Measurements from ENCODE around the gene ASTN2. TPM values are rescaled to one million over a fixed set of nuclear protein-coding genes. Genes with fewer than 3 reads are reported as not detected.

ASTN2 gene
- total RNA-seq, 2 experiments from 2014 or later, result 5.2 to 6.0 TPM

GRCh38 chr9:117097761-117098160 lies 317.1 kb downstream of the ASTN2 start:
- DNase-seq, result no peak
- H3K4me3 Mint-ChIP-seq, result no peak overlapping the region
- ATAC-seq (ENCODE audit: low read depth), result no peak
- H3K36me3 Mint-ChIP-seq, result no peaks in the 10 kb centered on the region
- peaks cover 1% of the 10 kb centered on the region for H3K4me1 Mint-ChIP-seq
- H3K27me3 Mint-ChIP-seq, result no peaks in the 10 kb centered on the region
- no peak overlapping the region for H3K27ac Mint-ChIP-seq
- H3K9me3 Mint-ChIP-seq, result no peaks in the 10 kb centered on the region
- POLR2A ChIA-PET, result no interaction called here

GRCh38 chr9:117096138-117096537 lies 318.7 kb downstream of the ASTN2 start:
- no peaks in the 10 kb centered on the region for H3K27me3 Mint-ChIP-seq
- H3K4me3 Mint-ChIP-seq, result no peak overlapping the region
- POLR2A ChIA-PET, result no interaction called here
- H3K36me3 Mint-ChIP-seq, result no peaks in the 10 kb centered on the region
- H3K9me3 Mint-ChIP-seq, result no peaks in the 10 kb centered on the region
- no peak overlapping the region for H3K27ac Mint-ChIP-seq
- ATAC-seq (ENCODE audit: low read depth) (no peak), DNase-seq (no peak)
- peaks cover 1% of the 10 kb centered on the region for H3K4me1 Mint-ChIP-seq

GRCh38 chr9:117095081-117095480 lies 319.8 kb downstream of the ASTN2 start:
- no peaks in the 10 kb centered on the region for H3K4me1 Mint-ChIP-seq
- no peak overlapping the region for H3K4me3 Mint-ChIP-seq
- no peaks in the 10 kb centered on the region for H3K9me3 Mint-ChIP-seq
- H3K27me3 Mint-ChIP-seq, result no peaks in the 10 kb centered on the region
- DNase-seq, result no peak
- H3K36me3 Mint-ChIP-seq, result no peaks in the 10 kb centered on the region
- no peak overlapping the region for H3K27ac Mint-ChIP-seq
- POLR2A ChIA-PET, result no interaction called here
- ATAC-seq (ENCODE audit: low read depth), result no peak

DNA sequence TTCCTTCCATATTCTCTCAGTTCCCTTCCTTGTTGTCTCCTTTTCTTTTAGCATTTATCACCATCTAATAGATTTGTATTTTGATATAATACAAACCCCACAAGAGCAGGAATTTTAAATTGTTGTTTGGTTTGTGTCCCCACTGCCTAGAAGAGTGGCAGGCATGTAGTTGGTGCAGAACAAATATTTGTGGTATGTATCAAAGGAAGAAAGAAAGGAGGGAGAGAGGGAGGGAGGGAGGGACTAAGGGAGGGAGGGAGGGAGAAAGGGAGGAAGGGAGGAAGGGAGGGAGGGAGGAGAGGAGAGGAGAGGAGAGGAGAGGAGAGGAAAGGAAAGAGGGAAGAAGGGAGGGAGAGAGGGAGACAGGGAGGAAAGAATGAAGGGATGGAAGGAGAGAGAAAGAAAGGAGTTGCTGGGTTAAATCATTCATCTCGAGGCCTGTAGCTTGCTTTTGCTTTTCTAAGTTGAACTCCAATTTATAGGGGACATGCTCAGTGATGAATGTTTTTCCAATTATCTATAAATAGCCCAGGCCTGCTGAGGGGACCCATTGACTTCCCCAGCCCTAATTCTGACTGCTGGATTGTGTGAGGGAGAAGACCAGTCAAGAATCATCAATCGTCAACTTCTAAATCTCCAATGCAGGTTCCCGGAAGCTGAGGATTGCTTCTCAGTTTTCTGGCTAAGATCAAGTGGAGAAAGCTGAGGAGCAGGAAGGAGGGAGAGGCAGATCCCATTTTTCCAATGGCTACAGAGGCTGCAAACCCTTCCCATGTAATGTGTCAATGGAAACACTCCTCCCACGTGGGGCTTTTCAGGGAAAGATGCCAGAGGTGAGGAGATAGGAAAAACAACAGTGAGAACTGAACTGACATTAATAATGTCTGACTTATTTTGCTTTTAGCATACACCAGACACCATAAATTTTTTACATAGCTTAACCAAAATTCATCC lies 320.7 kb downstream of the ASTN2 start:
- H3K4me1 Mint-ChIP-seq, result no peaks in the 10 kb centered on the region
- POLR2A ChIA-PET, result no interaction called here
- DNase-seq (no peak), ATAC-seq (ENCODE audit: low read depth) (no peak)
- H3K4me3 Mint-ChIP-seq, result no peak overlapping the region
- peaks cover 2% of the 10 kb centered on the region for H3K9me3 Mint-ChIP-seq
- H3K27me3 Mint-ChIP-seq, result no peaks in the 10 kb centered on the region
- H3K36me3 Mint-ChIP-seq, result no peaks in the 10 kb centered on the region
- H3K27ac Mint-ChIP-seq, result no peak overlapping the region

GRCh38 chr9:117092582-117092981 lies 322.3 kb downstream of the ASTN2 start:
- H3K4me3 Mint-ChIP-seq, result no peak overlapping the region
- ATAC-seq (ENCODE audit: low read depth), result no peak
- no peaks in the 10 kb centered on the region for H3K36me3 Mint-ChIP-seq
- no peak overlapping the region for H3K27ac Mint-ChIP-seq
- POLR2A ChIA-PET, result no interaction called here
- H3K9me3 Mint-ChIP-seq, result peaks cover 2% of the 10 kb centered on the region
- no peaks in the 10 kb centered on the region for H3K27me3 Mint-ChIP-seq
- H3K4me1 Mint-ChIP-seq, result no peaks in the 10 kb centered on the region
- DNase-seq, result no peak

GRCh38 chr9:117091529-117091928 lies 323.3 kb downstream of the ASTN2 start:
- H3K36me3 Mint-ChIP-seq, result no peaks in the 10 kb centered on the region
- H3K27me3 Mint-ChIP-seq, result no peaks in the 10 kb centered on the region
- no peaks in the 10 kb centered on the region for H3K4me1 Mint-ChIP-seq
- ATAC-seq (ENCODE audit: low read depth) (no peak), DNase-seq (no peak)
- POLR2A ChIA-PET, result no interaction called here
- H3K9me3 Mint-ChIP-seq, result peaks cover 2% of the 10 kb centered on the region
- no peak overlapping the region for H3K4me3 Mint-ChIP-seq
- H3K27ac Mint-ChIP-seq, result no peak overlapping the region

DNA sequence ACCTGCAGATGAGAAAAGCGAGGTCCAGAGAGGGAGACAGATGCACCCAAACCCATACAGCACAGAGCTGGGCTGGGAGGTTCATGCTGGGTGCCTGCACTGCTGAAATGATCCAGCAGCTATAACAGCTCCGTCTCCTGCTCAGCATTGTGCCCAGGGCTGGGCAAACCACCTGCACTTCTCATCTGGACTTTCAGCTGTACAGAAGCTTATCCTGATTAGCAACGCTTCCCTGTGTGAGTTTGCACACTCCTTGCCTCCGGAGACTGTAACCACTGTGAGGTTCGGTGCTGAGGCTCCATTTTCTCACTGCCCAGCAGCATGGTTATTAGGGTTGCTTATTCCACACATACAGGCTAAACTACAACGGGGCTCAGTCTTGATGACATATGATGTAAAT lies 326.1 kb downstream of the ASTN2 start:
- ATAC-seq (ENCODE audit: low read depth), result no peak
- POLR2A ChIA-PET, result no interaction called here
- no peaks in the 10 kb centered on the region for H3K36me3 Mint-ChIP-seq

DNA sequence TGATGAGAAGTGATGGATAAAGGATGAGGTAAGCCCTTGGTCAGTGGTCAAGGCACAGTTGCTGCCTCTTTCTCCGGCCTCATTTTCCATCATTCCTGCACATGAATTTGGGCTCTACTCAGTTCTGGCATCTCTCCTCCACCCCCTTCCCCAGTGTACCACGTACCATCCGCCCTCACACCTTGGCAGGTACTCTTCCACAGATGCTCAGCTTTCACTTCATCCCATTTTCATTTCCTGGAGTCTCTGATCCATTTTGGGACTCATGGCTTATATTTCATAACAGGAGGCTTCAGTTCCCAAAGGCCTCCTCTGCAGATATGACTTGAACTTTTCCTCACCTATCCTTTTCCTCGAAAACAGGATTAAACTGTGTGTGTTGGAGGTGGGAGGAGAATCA lies 326.7 kb downstream of the ASTN2 start:
- H3K9me3 Mint-ChIP-seq, result peaks cover 3% of the 10 kb centered on the region

More for the DNA sequence above, 326.1 kb downstream of the ASTN2 start:
- no peak for DNase-seq
- Mint-ChIP-seq H3K4me3 (no peak overlapping the region), H3K4me1 (no peaks in the 10 kb centered on the region), H3K27me3 (no peaks in the 10 kb centered on the region), H3K27ac (no peak overlapping the region), H3K9me3 (peaks cover 2% of the 10 kb centered on the region)

GRCh38 chr9:117084221-117084620 lies 330.6 kb downstream of the ASTN2 start:
- no peaks in the 10 kb centered on the region for H3K27me3 Mint-ChIP-seq
- H3K4me1 Mint-ChIP-seq, result no peaks in the 10 kb centered on the region

More for the DNA sequence above, 326.7 kb downstream of the ASTN2 start:
- POLR2A ChIA-PET, result no interaction called here
- ATAC-seq (ENCODE audit: low read depth) (no peak), DNase-seq (no peak)
- no peaks in the 10 kb centered on the region for H3K36me3 Mint-ChIP-seq
- H3K4me1 Mint-ChIP-seq, result no peaks in the 10 kb centered on the region
- no peak overlapping the region for H3K4me3 Mint-ChIP-seq
- H3K27ac Mint-ChIP-seq, result no peak overlapping the region
- H3K27me3 Mint-ChIP-seq, result no peaks in the 10 kb centered on the region

GRCh38 chr9:117083559-117083958 lies 331.3 kb downstream of the ASTN2 start:
- Mint-ChIP-seq H3K36me3 (no peaks in the 10 kb centered on the region), H3K27me3 (no peaks in the 10 kb centered on the region), H3K27ac (no peak overlapping the region), H3K9me3 (peaks cover 1% of the 10 kb centered on the region), H3K4me1 (no peaks in the 10 kb centered on the region), H3K4me3 (no peak overlapping the region)
- POLR2A ChIA-PET, result no interaction called here
- no peak for ATAC-seq (ENCODE audit: low read depth)
- no peak for DNase-seq

More at GRCh38 chr9:117084221-117084620, 330.6 kb downstream of the ASTN2 start:
- ATAC-seq (ENCODE audit: low read depth) (no peak), DNase-seq (no peak)
- H3K4me3 Mint-ChIP-seq, result no peak overlapping the region
- H3K9me3 Mint-ChIP-seq, result peaks cover 1% of the 10 kb centered on the region
- no peak overlapping the region for H3K27ac Mint-ChIP-seq
- POLR2A ChIA-PET, result no interaction called here
- no peaks in the 10 kb centered on the region for H3K36me3 Mint-ChIP-seq

GRCh38 chr9:117081641-117082317 lies 333.1 kb downstream of the ASTN2 start:
- Mint-ChIP-seq H3K4me1 (no peaks in the 10 kb centered on the region), H3K27ac (no peak overlapping the region), H3K36me3 (no peaks in the 10 kb centered on the region), H3K27me3 (no peaks in the 10 kb centered on the region), H3K9me3 (peaks cover 1% of the 10 kb centered on the region), H3K4me3 (no peak overlapping the region)
- ATAC-seq (ENCODE audit: low read depth) (no peak), DNase-seq (no peak)
- POLR2A ChIA-PET, result no interaction called here

DNA sequence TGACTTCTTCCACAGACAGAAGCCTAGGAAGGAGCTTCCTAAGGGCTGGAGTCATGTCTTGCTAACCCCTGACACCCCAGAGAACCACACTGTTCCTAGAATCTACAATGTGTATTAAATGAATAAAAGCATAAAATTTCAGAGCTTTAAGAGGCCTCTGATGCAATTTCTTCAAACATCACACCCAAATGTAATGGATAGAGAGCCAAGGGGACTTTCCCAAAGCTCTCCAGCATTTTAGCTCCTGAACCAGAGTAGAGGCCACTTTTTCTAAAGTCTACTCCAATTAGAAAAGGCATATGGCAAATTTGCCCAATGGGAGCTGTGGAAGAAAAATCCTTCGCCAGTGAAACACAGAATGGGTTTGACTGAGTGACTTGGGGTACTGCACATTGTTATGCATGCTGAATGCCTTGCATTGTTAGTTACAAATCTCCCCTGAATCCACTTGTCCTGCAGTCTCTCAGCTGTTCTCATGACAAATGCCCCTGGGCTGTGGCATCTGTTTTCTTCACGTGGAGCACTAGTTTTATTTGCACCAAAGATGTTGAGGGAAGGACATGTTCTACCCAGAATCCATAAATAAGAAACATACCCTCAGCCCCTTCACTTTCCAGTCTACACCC lies 334.0 kb downstream of the ASTN2 start:
- DNase-seq (no peak), ATAC-seq (ENCODE audit: low read depth) (no peak)
- H3K9me3 Mint-ChIP-seq, result peaks cover 1% of the 10 kb centered on the region
- no peaks in the 10 kb centered on the region for H3K36me3 Mint-ChIP-seq
- H3K27me3 Mint-ChIP-seq, result no peaks in the 10 kb centered on the region
- POLR2A ChIA-PET, result no interaction called here
- no peak overlapping the region for H3K4me3 Mint-ChIP-seq
- H3K4me1 Mint-ChIP-seq, result peaks cover 2% of the 10 kb centered on the region
- no peak overlapping the region for H3K27ac Mint-ChIP-seq

GRCh38 chr9:117076571-117077290 lies 338.1 kb downstream of the ASTN2 start:
- POLR2A ChIA-PET, result no interaction called here
- DNase-seq (no peak), ATAC-seq (ENCODE audit: low read depth) (no peak)
- Mint-ChIP-seq H3K36me3 (no peaks in the 10 kb centered on the region), H3K9me3 (no peaks in the 10 kb centered on the region), H3K27me3 (no peaks in the 10 kb centered on the region), H3K27ac (no peak overlapping the region), H3K4me1 (peaks cover 2% of the 10 kb centered on the region), H3K4me3 (no peak overlapping the region)

All from activated naive CD8-positive, alpha-beta T cell treated with anti-CD3 and anti-CD28 coated beads, Interleukin-2, amount 10 ng/mL, durations not matched to agents 7 days and 5 days (primary cell).